Gastrocnemius medialis (tissue), 4 donors: ENCODE results near the gene ITIH4. TPM values are rescaled to one million over a fixed set of nuclear protein-coding genes. Genes with fewer than 3 reads are reported as not detected.

Experiments
- ATAC-seq, 2 donors: fragments of 150-250 bp; one replicate each; pipeline ENCODE4 v1.9.1; 2016
- DNase-seq, 2 donors: peaks; one replicate each; pipeline ENCODE4 v3.0.0-alpha.2; 2019
- H3K27ac ChIP-seq, 4 donors: fragments of 200-600 bp; sonication (generic); 1 replicate in 1 of 4; 2 replicates in 3 of 4; pipeline ENCODE4 v1.5.1; 2016 to 2018; ENCODE audit warnings: mild to moderate bottlenecking in 2 of 4, moderate library complexity in 1 of 4
- H3K27me3 ChIP-seq, 3 donors: fragments of 200-600 bp; sonication (generic) in 2 of 3; 1 replicate in 1 of 3; 2 replicates in 2 of 3; pipeline versions ENCODE4 v1.5.1 to v1.6.0; 2016 to 2019; ENCODE audit warnings: mild to moderate bottlenecking in 1 of 3, moderate library complexity in 1 of 3
- H3K36me3 ChIP-seq, 2 donors: fragments of 200-600 bp; sonication (generic) in 1 of 2; one replicate each; pipeline ENCODE4 v1.5.1; 2017 to 2018
- H3K4me1 ChIP-seq, 2 donors: fragments of 200-600 bp; sonication (generic) in 1 of 2; one replicate each; pipeline ENCODE4 v1.5.1; 2016 to 2017; ENCODE audit warnings: mild to moderate bottlenecking in 2 of 2
- H3K4me3 ChIP-seq, 4 donors: fragments of 200-600 bp; sonication (generic) in 3 of 4; 1 replicate in 1 of 4; 2 replicates in 3 of 4; pipeline ENCODE4 v1.5.1; 2016 to 2019; ENCODE audit warnings: mild to moderate bottlenecking in 2 of 4
- H3K9me3 ChIP-seq, 3 donors: fragments of 200-600 bp; sonication (generic) in 2 of 3; 1 replicate in 1 of 3; 2 replicates in 2 of 3; pipeline ENCODE4 v1.5.1; 2016 to 2019
- POLR2A ChIP-seq, 2 donors: fragments of 450-650 bp; IDR thresholded peaks; one replicate each; pipeline ENCODE4 v1.6.1; 2017; ENCODE audit warnings: antibody characterized with exemption in 2 of 2, mild to moderate bottlenecking in 2 of 2, moderate library complexity in 2 of 2
- in situ Hi-C, 4 donors: fragments of 200-750 bp; cut with MboI; loops; one replicate each; pipeline versions ENCODE4 v1.15.0 to v1.8.0; 2017; ENCODE audit warnings: low sequenced_read_pairs in 4 of 4
- intact Hi-C: fragments of 100-400 bp; cut with DNase I; formaldehyde crosslinking; loops from one replicate; pipeline ENCODE4 v1.15.1; 2023; ENCODE audit warnings: low total_unique reads
- total RNA-seq, 4 donors: library from RNA; depleted of rRNA; stranded (reverse); fragments of >200 nt; gene quantifications; one replicate each; pipeline versions ENCODE4 v1.1.0 to v1.2.3, GENCODE V29; 2016
- TF ChIP-seq, protein P1 (sequence below), 5 experiments: fragments of 450-650 bp in 3 of 5; fragments of 200-600 bp in 2 of 5; sonication (generic) in 2 of 5; IDR thresholded peaks in 4 of 5; conservative IDR thresholded peaks in 1 of 5; 1 replicate in 4 of 5; 2 replicates in 1 of 5; pipeline ENCODE4 v1.5.1; 2016 to 2019; ENCODE audit warnings: antibody characterized with exemption in 5 of 5, mild to moderate bottlenecking in 3 of 5, moderate library complexity in 3 of 5

ITIH4 gene
- total RNA-seq, 4 donors from 2014 or later, result 3.5 to 20.4 (median 12.7) TPM

DNA sequence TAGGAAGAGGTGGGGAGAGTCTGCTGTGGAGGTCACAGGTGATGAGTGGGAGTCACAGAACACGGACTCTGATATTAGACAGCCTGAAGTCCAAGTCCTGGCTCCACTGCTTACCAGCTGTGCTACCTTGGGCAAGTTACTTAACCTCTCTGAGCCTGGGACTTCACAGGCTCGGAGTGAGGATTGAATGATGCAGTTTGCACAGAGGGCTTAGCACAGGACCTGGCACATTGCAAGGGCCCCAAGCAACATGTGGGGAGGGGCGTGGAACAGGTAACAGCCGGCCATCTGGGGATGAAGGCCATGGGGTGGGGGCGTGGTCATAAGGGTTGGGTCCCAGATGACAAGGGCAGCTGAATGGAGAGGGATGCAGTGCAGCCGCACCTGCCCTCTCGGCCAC is 40.1 kb downstream of the ITIH4 start:
- Histone ChIP-seq H3K4me1 (no peaks in the 10 kb centered on the region), H3K36me3 (no peaks in the 10 kb centered on the region), H3K9me3 (no peaks in the 10 kb centered on the region), H3K4me3 (no peak overlapping the region), H3K27me3 (no peaks in the 10 kb centered on the region), H3K27ac (no peak overlapping the region)
- intact Hi-C loops (no loop called here), in situ Hi-C loops (no loop called here)
- no peak for TF ChIP-seq POLR2A (IDR thresholded peaks at IDR 0.05)
- TF ChIP-seq, protein P1, sequence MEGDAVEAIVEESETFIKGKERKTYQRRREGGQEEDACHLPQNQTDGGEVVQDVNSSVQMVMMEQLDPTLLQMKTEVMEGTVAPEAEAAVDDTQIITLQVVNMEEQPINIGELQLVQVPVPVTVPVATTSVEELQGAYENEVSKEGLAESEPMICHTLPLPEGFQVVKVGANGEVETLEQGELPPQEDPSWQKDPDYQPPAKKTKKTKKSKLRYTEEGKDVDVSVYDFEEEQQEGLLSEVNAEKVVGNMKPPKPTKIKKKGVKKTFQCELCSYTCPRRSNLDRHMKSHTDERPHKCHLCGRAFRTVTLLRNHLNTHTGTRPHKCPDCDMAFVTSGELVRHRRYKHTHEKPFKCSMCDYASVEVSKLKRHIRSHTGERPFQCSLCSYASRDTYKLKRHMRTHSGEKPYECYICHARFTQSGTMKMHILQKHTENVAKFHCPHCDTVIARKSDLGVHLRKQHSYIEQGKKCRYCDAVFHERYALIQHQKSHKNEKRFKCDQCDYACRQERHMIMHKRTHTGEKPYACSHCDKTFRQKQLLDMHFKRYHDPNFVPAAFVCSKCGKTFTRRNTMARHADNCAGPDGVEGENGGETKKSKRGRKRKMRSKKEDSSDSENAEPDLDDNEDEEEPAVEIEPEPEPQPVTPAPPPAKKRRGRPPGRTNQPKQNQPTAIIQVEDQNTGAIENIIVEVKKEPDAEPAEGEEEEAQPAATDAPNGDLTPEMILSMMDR (IDR thresholded peaks at IDR 0.05 in 4 of 5, conservative IDR thresholded peaks at IDR 0.05 in 1 of 5), result no peak
- ATAC-seq, result no peak
- DNase-seq, result no peak

DNA sequence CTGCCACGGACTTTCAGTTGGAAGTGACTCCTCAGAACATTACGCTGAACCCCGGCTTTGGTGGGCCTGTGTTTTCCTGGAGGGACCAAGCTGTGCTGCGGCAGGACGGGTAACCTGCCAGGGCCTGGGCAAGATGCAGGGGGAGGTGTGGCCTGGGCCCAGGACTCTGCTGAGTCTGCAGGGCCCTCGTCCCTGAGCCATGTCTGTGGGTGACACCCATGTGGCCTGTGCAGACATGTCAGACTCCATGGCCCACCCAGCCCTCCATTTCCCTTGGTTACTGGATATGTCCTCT is 40.8 kb downstream of the ITIH4 start:
- in situ Hi-C loops (no loop called here), intact Hi-C loops (no loop called here)
- no peaks in the 10 kb centered on the region for H3K36me3 ChIP-seq
- no peak overlapping the region for H3K27ac ChIP-seq
- H3K4me1 ChIP-seq, result no peaks in the 10 kb centered on the region
- no peaks in the 10 kb centered on the region for H3K9me3 ChIP-seq
- ATAC-seq (no peak), DNase-seq (no peak)
- no peak overlapping the region for H3K4me3 ChIP-seq
- H3K27me3 ChIP-seq, result no peaks in the 10 kb centered on the region
- no peak for TF ChIP-seq POLR2A (IDR thresholded peaks at IDR 0.05)
- TF ChIP-seq, protein P1 (IDR thresholded peaks at IDR 0.05 in 4 of 5, conservative IDR thresholded peaks at IDR 0.05 in 1 of 5), result no peak

- H3K9me3 ChIP-seq, result no peaks in the 10 kb centered on the region
- no peaks in the 10 kb centered on the region for H3K4me1 ChIP-seq
- H3K27ac ChIP-seq, result no peak overlapping the region
- DNase-seq (no peak), ATAC-seq (no peak)
- TF ChIP-seq POLR2A (IDR thresholded peaks at IDR 0.05), result no peak
- TF ChIP-seq, protein P1 (IDR thresholded peaks at IDR 0.05 in 4 of 5, conservative IDR thresholded peaks at IDR 0.05 in 1 of 5), result no peak
- in situ Hi-C loops (no loop called here), intact Hi-C loops (no loop called here)
- no peak overlapping the region for H3K4me3 ChIP-seq
- no peaks in the 10 kb centered on the region for H3K27me3 ChIP-seq
- H3K36me3 ChIP-seq, result no peaks in the 10 kb centered on the region
Observed at GRCh38 chr3:52788890-52789745, 41.4 kb downstream of the ITIH4 start.

DNA sequence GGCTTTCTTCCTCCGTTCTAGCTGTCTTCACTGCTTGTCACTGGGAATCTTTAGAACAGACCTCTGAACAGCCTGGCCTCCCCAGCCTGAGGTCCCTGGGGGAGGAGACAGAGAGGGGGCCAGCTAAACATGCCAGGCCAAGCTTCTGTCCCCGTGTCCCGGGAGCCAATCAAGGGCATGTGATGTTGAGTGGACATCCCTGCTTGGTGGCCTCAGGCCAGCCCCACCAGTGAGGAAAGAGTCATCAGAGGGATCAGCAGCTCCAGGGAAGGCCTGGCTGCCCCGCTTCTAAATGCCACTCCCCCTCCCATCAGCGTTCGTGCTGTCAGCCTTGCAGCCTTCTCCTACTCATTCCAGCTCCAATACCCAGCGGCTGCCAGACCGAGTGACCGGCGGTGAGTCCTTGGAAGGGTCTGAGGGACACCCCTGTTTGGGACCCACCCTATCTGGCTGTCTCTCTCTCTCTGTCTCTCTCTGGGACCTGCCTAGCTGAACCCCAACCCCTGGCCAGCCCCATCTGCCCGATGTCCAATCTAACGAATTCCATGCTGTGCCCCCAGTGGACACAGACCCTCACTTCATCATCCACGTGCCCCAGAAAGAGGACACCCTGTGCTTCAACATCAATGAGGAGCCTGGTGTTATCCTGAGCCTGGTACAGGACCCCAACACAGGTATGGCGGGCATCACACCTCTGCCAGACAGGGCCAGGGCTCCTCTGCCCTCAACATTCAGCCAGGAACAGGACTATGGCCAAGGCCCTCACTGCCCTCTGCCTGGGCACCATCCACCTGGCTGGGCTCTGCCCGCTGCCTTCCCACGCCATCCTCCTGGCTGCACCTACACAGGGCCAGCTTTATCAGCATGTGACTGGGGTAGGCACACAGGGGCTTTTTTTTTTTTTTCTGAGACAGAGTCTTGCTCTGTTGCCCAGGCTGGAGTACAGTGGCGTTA is 42.5 kb downstream of the ITIH4 start:
- no peak for DNase-seq
- no peak for ATAC-seq
- intact Hi-C loops, result no loop called here
- H3K4me1 ChIP-seq, result no peaks in the 10 kb centered on the region
- H3K27me3 ChIP-seq, result no peaks in the 10 kb centered on the region
- H3K4me3 ChIP-seq, result no peak overlapping the region
- no peaks in the 10 kb centered on the region for H3K36me3 ChIP-seq
- no peaks in the 10 kb centered on the region for H3K9me3 ChIP-seq
- in situ Hi-C loops, result no loop called here
- no peak overlapping the region for H3K27ac ChIP-seq
- TF ChIP-seq, protein P1 (IDR thresholded peaks at IDR 0.05 in 4 of 5, conservative IDR thresholded peaks at IDR 0.05 in 1 of 5), result no peak
- no peak for TF ChIP-seq POLR2A (IDR thresholded peaks at IDR 0.05)
